ACHN (cell line): ENCODE results near the gene FGF19.
A peak's percentile ranks its signal among the peaks of the same experiment; 100 is the strongest.

Source experiments
- DNase-seq: peaks from one replicate; pipeline ENCODE4 v3.0.0-alpha.2; 2015
- in situ Hi-C: cut with HindIII; loops from 2 replicates; pipeline ENCODE4 v1.10.0; 2017; ENCODE audit warnings: low sequenced_read_pairs, low pct_ligation_motif_present, low pct_unique_long_range_greater_than_20kb

The FGF19 gene

DNA sequence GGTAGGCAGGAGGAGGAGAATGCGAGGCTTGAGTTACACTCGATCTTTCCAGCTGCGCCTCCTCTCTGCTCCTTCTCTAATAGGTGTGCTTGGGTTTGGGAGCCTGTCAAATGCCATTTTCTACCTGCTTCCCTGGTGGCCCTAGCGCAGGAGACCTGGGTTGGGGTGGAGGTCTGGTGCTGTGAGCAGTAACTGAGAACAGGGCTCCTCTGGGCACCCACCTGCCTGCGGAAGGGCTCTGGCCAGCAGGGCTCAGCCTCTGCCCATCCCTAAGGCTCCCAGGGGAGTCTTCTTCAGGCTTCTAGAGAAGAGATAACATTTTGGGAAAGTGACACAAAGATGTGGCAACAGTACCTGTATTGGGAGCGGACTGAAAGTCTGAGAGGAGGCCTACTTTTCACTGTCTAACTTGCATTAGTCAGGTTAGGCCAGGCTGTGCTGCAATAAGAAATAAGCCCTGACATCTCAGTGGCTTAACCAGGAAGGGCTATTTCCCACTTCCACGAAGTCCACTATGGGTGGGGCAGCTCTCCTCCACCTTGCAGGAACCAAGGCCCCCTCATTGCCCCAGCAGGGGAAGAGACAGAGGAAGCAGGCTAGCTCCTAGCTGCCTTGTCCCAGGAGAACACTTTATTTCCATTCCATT, 21.0 kb downstream of the FGF19 start:
- DNase-seq, result no peak
- in situ Hi-C loops, result no loop called here

DNA sequence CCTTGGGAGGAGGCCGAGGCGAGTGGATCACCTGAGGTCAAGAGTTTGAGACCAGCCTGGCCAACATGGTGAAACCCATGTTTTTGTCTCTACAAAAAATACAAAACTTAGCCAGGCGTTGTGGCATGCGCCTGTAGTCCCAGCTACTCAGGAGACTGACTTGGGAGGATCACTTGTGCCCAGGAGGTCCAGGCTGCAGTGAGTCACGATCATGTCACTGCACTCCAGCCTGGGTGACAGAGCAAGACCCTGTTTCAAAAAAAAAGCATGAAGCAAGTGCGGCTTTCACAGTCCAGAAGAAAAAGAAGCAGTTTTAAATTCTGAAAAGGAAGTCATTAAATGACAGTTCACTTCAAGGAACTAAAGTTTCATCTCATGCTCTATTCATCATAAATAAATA, 21.6 kb downstream of the FGF19 start:
- in situ Hi-C loops, result no loop called here
- no peak for DNase-seq

- DNase-seq, result no peak
- in situ Hi-C loops, result no loop called here
Measured at GRCh38 chr11:69680688-69681087, 23.1 kb downstream of the FGF19 start.

DNA sequence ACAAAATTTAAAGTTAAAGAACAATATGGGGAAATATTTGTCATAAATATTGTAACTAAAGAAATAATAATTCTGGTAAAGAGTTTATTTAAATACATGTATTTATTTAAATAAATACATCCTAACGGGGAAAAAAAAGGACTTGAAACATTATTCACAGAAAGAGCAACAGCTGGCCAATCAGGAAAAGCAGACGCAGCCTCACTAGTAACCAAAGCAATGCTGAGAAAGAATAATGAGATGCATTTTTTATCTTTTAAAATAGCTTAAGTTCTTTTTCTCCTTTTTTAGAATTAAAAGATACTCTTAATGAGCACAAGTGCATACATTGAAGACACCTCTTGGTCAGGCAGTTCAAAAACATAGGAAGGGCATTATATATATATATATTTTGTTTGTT, 26.1 kb downstream of the FGF19 start:
- no peak for DNase-seq
- in situ Hi-C loops, result no loop called here

- in situ Hi-C loops, result loop anchor here (25.0 kb wide), 1 partner anchor 563 kb away; no protein-coding TSS in a partner anchor
- peak; percentile 89 for DNase-seq
Measured at GRCh38 chr11:69674886-69675714, 28.7 kb downstream of the FGF19 start, which contains the start of gene LTO1. Gene LTO1, minus strand, starts transcription at chr11:69675353. Its CDS starts 114 bp downstream, at chr11:69675239.

GRCh38 chr11:69674267-69674885, 29.4 kb downstream of the FGF19 start:
- in situ Hi-C loops, result loop anchor here (25.0 kb wide), 1 partner anchor 562 kb away; no protein-coding TSS in a partner anchor
- DNase-seq, result peak; percentile 55

DNA sequence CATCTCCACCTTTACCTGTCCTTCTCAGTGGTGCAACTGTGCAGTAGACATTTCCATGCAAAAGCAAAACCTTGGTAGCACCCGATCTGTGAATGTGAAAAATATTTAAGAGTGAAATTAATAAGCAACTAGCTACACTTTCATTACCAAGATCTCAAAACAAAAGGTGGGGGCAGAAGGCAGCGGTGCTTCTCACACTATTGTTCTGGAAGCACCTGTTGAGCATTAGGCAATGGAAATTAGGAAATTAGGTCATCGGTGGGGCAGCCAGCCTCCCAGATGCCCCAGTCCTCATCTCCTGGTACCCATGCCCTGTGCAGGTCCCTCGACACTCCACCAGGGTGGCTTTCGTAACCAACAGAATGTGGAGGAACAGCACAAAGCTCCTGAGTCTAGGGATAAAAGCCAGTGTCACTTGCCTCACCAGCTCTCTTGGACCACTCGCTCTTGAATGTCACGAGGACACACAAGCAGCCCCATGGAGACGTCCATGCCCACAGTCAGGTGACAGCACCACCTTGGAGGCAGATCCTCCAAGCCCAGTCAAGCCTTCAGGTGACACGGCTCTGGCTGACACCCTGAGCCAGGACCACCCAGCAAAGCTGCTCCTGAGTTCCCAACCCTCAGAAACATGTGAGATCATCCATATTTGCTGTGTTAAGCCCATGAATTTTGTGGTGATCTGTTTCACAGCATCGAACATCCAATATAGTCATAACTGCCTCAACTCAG, 31.9 kb downstream of the FGF19 start:
- no peak for DNase-seq
- in situ Hi-C loops, result loop anchor here (25.0 kb wide), 1 partner anchor 560 kb away; no protein-coding TSS in a partner anchor

DNA sequence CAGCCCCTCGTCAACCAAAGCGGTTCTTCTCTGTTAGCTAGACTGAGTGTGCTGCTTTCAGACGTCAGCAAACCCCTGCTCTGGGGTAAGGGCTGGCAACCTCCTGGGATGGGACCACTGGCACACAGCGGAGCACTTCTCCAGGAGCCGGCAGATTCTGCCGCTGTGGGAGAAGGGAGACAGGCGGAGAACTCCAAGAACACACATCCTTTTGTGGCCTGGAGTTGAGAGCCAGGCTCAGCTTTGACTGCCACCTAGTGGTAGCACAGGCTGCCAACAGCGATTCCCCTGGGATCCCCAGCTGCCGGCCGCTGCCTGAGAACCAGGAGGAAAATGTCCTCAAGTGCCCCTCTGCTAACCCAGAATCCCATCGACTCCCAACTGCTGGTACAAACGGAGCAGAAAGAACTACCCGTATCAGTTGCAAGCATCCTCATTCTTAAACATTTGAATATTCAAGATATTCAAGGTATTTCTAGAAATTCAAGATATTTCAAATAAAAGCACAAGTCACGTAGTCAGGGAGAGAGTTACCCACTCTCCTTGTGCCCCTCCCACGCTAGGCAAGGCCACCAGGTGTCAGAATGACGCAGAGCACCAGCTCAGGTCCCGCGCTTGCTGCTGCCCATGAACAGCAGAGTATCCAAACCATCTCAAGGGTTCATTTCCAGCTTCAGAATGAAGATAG, 33.5 kb downstream of the FGF19 start:
- peak; percentile 68 for DNase-seq
- in situ Hi-C loops, result loop anchor here (25.0 kb wide), 1 partner anchor 558 kb away; no protein-coding TSS in a partner anchor

DNA sequence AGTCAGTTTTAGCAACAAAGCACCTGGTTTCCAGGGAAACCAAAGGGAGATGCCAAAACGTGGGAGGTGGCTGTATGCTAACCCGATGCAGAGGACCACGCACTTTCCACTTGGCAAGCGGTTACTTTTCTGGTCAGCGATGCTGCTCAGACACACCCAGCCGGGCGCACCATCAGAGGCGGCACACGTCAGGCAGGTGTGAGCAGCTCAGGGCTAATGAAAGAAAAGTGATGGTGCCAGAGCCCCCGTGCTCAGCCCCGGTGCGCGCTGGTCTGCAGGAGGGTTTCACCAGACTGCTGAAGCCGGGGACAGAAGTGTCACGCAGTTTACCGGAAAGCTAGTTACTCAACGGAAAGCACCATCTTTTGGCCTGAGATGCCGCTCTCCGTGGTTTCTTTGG, 34.3 kb downstream of the FGF19 start:
- in situ Hi-C loops, result loop anchor here (25.0 kb wide), 1 partner anchor 557 kb away; no protein-coding TSS in a partner anchor

GRCh38 chr11:69667619-69668604, 35.9 kb downstream of the FGF19 start:
- in situ Hi-C loops, result loop anchor here (25.0 kb wide), 1 partner anchor 556 kb away; no protein-coding TSS in a partner anchor
- DNase-seq, result no peak

More for the DNA sequence above, 34.3 kb downstream of the FGF19 start:
- DNase-seq, result no peak

DNA sequence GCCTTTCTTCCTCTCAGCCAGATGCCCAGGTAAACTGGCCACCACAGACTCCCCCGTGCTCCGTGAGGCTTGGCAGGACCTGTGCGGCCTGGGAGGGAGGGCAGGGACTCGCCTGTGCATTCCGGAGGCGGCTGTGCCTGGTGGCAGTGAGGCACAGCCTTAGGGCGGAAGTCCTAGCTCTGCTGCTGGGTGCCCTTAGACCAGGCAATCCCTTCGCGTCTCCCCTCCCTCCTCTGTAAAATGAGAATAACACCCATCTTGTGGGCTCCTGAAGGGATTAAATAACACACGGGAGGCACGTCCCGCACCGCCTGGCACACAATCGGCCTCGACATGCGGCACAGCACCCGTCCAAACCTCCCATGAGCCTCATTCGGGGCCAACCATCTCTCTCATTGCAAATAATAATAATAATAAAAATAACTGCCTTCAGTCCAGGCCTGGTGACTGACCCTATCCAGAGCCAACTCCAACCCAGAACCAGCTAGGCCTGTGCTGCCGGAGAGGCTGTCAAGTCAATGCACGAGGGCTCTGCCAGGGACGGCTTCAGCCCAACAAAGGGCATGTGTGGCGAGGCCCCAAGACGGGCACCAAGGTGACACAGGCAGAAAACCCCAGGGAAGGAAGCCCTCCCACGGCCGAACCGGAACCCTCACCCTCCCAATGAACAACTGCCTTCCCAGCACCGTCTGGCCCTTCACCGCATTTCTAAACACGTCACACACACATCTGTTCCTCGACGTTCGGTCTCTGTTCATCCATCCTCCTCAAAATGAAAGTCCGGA, 36.9 kb downstream of the FGF19 start:
- in situ Hi-C loops, result loop anchor here (25.0 kb wide), 1 partner anchor 555 kb away; no protein-coding TSS in a partner anchor
- DNase-seq, result no peak

DNA sequence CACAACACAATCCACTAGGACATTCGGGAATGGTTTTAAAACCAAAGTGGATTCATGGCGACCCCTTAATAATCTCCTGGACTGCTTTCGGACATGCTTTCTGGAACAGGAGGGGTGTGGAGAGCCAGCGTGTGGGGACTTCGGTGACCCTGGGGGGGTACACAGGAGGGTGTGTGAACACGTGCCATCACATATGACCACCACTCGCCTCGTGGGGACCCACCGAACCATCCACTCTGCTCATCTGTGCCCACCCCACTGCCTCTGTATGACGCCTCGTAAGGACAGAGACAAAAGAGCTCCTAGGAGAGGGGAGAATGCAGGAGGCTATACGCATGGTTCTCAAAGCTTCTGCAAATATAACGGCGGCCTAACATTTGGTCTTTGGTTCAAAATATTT, 37.6 kb downstream of the FGF19 start:
- DNase-seq, result no peak
- in situ Hi-C loops, result loop anchor here (25.0 kb wide), 1 partner anchor 554 kb away; no protein-coding TSS in a partner anchor

DNA sequence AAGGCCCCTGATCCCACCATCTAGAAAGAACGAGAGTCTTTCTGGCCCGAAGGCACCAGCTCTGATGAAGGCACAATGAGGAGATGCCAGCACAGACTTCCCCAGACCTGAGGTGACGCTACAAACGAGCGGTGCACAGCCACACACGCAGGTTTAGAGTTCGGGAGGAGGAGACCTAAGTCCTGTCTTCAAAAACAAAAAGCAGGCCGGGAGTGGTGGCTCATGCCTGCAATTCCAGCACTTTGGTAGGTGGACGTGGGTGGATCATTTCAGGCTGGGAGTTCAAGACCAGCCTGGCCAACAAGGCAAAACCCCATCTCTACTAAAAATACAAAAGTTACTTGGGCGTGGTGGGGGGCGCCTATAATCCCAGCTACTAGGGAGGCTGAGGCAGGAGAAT, 38.2 kb downstream of the FGF19 start:
- in situ Hi-C loops, result loop anchor here (25.0 kb wide), 1 partner anchor 553 kb away; no protein-coding TSS in a partner anchor
- no peak for DNase-seq

DNA sequence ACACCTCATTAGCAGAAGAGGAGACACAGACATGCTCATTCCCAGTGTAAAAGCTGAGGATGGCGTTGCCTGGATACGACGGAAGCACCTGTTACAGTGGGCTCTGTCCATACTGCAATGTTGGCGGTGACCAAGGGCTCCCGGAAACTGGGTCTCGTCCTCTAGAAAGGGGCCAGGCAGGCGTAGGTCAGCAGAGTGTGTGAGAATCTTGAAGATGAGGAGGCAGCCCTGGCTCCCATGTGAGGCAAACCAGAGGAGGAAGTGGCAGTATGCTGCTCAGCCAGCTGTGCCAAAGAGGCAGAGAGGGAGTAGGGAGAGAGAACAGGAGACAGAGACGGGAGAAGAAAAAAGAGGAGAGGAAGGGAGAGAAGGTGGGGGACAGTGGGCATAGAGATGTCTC, 38.9 kb downstream of the FGF19 start:
- in situ Hi-C loops, result loop anchor here (25.0 kb wide), 1 partner anchor 553 kb away; no protein-coding TSS in a partner anchor
- DNase-seq, result no peak

DNA sequence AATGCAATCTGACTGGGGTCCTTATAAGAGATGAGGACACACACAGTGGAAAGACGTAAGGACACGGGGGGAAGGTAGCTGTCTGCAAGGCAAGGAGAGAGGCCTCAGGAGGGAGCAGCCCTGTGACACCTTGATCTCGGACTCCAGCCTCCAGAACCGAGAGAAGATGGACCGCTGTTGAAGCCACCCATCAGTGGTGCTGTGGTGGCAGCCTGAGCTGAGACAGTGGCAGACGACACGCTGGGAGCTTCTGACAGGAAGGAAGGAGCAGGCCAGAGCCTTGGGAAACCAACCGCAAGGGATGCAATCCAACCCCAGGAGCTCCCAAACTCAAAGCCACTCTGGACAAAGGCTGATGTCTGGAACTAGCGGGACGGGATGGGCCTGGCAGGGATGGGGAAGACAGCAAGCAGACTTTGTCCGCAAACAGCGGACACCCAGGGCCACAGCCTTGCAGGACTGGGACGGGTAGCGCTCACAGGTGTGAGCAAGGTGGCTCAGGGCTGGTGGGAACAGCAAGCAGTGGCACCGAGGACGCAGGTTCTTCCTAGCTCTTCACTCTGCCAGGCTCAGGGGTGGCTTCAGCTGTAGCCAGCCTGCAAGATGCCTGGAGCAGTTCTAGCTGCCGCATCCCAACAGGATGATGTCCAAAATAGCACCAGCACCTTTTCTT, 39.6 kb downstream of the FGF19 start:
- in situ Hi-C loops, result loop anchor here (25.0 kb wide), 1 partner anchor 552 kb away; no protein-coding TSS in a partner anchor
- no peak for DNase-seq
